ENCODE measurements around the gene COLEC12. TPM values are rescaled to one million over a fixed set of nuclear protein-coding genes. Genes with fewer than 3 reads are reported as not detected.

Gene COLEC12
- total RNA-seq, 1 donor from 2014 or later, result 7.3 TPM

DNA sequence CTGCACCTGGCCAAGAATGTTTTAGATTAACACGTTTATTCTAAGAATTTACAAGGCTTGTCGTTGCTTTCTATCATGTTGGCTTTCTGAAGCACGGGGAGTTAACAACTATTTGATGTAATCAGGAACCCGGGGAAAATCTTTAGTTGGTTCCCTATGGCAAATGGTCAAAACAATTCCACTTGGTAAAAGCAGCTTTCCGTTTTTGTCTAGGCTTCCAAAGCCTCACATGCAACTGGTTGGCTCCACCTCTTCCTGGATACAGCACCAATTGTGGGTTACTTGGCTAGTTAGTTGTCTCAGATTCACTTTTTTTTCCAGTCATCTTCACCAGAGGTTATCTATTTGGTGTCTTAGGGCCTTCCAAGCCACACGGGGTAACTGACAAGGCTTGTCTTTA is 2.8 kb downstream of the COLEC12 start:
- peaks cover 22% of the 10 kb centered on the region for H3K4me1 ChIP-seq
- no peak for DNase-seq
- H3K27me3 ChIP-seq (ENCODE audit: low read depth), result peaks cover 89% of the 10 kb centered on the region
- no peaks in the 10 kb centered on the region for H3K36me3 ChIP-seq
- no peaks in the 10 kb centered on the region for H3K9me3 ChIP-seq (replicated peaks)
- H3K4me3 ChIP-seq, result no peak overlapping the region
- no peak for TF ChIP-seq CTCF (IDR thresholded peaks at IDR 0.05; ENCODE audit: borderline replicate concordance)
- intact Hi-C loops (cut with micrococcal nuclease), result no loop called here
- no peak overlapping the region for H3K27ac ChIP-seq (replicated peaks)

DNA sequence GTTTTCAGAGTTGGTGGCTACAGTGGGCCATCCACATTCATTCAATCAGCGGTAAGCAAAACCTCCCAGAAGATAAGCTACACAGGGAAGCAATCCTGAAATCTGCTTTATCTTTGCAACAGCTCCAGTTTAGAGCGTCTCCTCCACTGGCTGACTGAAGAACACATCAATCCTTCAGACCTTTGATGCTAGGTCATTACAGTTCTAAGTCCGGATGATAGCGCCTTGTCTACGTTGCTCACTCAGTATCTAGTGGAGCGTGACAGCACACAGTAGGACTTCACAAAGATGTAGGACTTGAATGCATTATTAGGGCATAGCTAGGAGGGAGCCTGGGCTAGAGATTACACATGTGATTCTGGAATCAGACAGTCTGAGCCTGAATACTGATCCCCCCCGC is 5.0 kb downstream of the COLEC12 start:
- intact Hi-C loops (cut with micrococcal nuclease), result no loop called here
- no peaks in the 10 kb centered on the region for H3K9me3 ChIP-seq (replicated peaks)
- H3K36me3 ChIP-seq, result no peaks in the 10 kb centered on the region
- peaks cover 23% of the 10 kb centered on the region for H3K4me1 ChIP-seq
- H3K27me3 ChIP-seq (ENCODE audit: low read depth), result peaks cover 68% of the 10 kb centered on the region
- no peak overlapping the region for H3K27ac ChIP-seq (replicated peaks)
- no peak for TF ChIP-seq CTCF (IDR thresholded peaks at IDR 0.05; ENCODE audit: borderline replicate concordance)
- H3K4me3 ChIP-seq, result no peak overlapping the region
- no peak for DNase-seq

GRCh38 chr18:495017-495416 is 5.5 kb downstream of the COLEC12 start:
- no peak for DNase-seq
- no peak for TF ChIP-seq CTCF (IDR thresholded peaks at IDR 0.05; ENCODE audit: borderline replicate concordance)
- Histone ChIP-seq H3K27me3 (ENCODE audit: low read depth) (peaks cover 68% of the 10 kb centered on the region), H3K4me3 (no peak overlapping the region), H3K27ac (replicated peaks) (no peak overlapping the region), H3K9me3 (replicated peaks) (no peaks in the 10 kb centered on the region), H3K36me3 (no peaks in the 10 kb centered on the region), H3K4me1 (peaks cover 20% of the 10 kb centered on the region)
- intact Hi-C loops (cut with micrococcal nuclease), result no loop called here

- H3K4me1 ChIP-seq, result peaks cover 13% of the 10 kb centered on the region
- H3K9me3 ChIP-seq (replicated peaks), result no peaks in the 10 kb centered on the region
- no peak overlapping the region for H3K4me3 ChIP-seq
- DNase-seq, result no peak
- intact Hi-C loops (cut with micrococcal nuclease), result no loop called here
- H3K36me3 ChIP-seq, result no peaks in the 10 kb centered on the region
- no peak overlapping the region for H3K27ac ChIP-seq (replicated peaks)
- no peak for TF ChIP-seq CTCF (IDR thresholded peaks at IDR 0.05; ENCODE audit: borderline replicate concordance)
- peaks cover 66% of the 10 kb centered on the region for H3K27me3 ChIP-seq (ENCODE audit: low read depth)
Measured at GRCh38 chr18:493986-494983, 6.2 kb downstream of the COLEC12 start.

GRCh38 chr18:492451-492850 is 8.1 kb downstream of the COLEC12 start:
- Histone ChIP-seq H3K27me3 (ENCODE audit: low read depth) (peaks cover 47% of the 10 kb centered on the region), H3K4me1 (peaks cover 6% of the 10 kb centered on the region), H3K36me3 (no peaks in the 10 kb centered on the region), H3K27ac (replicated peaks) (no peak overlapping the region), H3K9me3 (replicated peaks) (no peaks in the 10 kb centered on the region), H3K4me3 (no peak overlapping the region)
- no peak for DNase-seq
- intact Hi-C loops (cut with micrococcal nuclease), result no loop called here
- no peak for TF ChIP-seq CTCF (IDR thresholded peaks at IDR 0.05; ENCODE audit: borderline replicate concordance)
